ENCODE measurements around the gene SOX12. TPM values are rescaled to one million over a fixed set of nuclear protein-coding genes. Genes with fewer than 3 reads are reported as not detected.
A peak's percentile ranks its signal among the peaks of the same experiment; 100 is the strongest.

SOX12 gene
- total and polyA plus RNA-seq, 3 donors from 2014 or later = 13.4 to 23.8 (median 19.2) TPM

DNA sequence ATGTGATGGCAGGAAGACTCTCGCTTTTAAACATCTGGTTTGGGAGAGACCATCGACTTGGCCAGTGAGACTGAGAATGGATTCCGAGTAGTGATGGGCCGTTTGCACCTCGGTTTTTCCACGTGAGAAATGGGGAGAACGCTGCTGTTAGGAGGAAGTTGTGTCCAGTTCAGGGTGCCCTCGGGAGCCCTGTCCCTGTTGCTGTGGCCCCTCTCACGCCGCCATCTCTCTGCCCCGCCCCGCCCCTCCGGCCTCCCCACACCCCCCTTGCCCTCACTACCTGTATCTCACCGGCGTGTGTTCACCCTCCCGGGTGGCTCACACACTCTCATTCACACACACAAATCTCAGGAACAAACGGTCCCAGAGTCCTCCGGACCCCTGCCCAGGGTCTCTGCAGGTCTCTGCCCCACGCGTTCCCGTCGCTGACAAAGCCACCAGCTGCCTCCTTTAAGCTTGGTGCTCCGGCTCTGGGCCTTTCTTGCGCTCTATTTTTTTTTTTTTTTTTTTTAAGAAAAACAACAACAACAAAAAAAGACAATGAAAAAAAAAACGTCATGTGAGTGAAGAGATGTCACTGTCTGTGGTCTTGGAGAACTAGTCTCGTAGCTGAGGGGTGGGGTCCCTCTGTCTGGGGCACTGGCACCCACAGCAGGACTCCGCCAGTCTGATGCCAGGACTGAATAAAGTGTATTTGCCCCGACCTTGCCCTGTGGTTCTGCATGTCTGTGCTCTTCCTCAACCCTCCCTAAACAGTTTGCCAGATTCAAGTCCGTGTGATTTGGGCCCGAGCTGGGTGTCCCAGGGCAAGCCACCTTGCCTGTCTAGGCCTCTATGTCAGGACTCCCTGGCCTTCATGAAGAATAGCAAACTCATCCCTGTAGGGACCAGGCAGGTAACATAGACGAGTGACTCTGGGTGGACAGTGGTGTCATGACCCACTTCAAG lies 2.9 kb downstream of the SOX12 start:
- 14 to 15% methylated on average over 24 to 31 of the region's 31 CpGs for whole genome bisulfite sequencing, 2 donors
- no peaks in the 10 kb centered on the region for H3K36me3 ChIP-seq (ENCODE audit: low read depth, missing control alignments)
- no peaks in the 10 kb centered on the region for H3K9me3 ChIP-seq
- H3K4me3 ChIP-seq = peak overlapping the region; percentile 79 to 80
- TF ChIP-seq, protein P1, sequence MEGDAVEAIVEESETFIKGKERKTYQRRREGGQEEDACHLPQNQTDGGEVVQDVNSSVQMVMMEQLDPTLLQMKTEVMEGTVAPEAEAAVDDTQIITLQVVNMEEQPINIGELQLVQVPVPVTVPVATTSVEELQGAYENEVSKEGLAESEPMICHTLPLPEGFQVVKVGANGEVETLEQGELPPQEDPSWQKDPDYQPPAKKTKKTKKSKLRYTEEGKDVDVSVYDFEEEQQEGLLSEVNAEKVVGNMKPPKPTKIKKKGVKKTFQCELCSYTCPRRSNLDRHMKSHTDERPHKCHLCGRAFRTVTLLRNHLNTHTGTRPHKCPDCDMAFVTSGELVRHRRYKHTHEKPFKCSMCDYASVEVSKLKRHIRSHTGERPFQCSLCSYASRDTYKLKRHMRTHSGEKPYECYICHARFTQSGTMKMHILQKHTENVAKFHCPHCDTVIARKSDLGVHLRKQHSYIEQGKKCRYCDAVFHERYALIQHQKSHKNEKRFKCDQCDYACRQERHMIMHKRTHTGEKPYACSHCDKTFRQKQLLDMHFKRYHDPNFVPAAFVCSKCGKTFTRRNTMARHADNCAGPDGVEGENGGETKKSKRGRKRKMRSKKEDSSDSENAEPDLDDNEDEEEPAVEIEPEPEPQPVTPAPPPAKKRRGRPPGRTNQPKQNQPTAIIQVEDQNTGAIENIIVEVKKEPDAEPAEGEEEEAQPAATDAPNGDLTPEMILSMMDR (IDR thresholded peaks at IDR 0.05) = no peak
- no peak for TF ChIP-seq POLR2A (IDR thresholded peaks at IDR 0.05)
- H3K27me3 ChIP-seq = no peaks in the 10 kb centered on the region
- peaks cover 45% of the 10 kb centered on the region for H3K4me1 ChIP-seq
- DNase-seq = no peak
- intact Hi-C loops (cut with DNase I; ENCODE audit: low total_unique reads) = loop anchor here (10.0 kb wide), 1 partner anchor 54 kb away; no protein-coding TSS in a partner anchor
- peak overlapping the region; percentile 86 to 97 for H3K27ac ChIP-seq

DNA sequence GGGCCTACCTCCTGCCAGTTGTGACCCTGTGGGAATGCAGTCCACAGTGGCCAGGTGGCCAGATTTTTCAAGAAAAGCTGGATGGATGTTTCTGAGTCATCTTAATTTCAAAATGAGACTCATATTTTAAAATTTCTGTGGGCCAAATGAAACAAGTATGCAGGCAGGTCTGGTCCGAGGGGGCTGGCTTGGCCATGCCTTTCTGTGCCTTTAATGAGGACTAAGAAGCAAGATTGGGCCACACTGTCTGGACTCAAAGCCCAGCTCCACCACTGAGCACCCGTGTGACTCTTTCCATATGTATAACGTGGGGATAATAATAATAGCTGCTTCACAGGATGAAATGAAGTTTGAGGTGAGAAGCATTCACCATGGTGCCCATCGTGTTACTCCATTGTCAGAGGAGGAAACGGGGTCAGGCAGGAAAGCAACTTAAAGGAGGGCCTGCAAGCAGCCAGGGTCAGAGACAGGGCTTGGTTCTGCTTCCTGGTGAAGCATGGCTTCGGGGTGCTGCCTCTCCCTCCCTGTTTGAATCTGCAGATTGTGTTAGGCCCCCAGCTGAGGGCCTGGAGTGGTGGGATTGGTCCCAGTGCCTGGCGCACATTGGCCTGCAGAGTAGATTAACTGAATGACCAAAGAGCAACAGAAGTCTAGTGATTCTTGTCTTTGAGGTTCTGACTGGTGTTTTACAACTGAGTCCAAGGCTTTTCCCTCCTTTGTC lies 3.8 kb downstream of the SOX12 start:
- H3K4me3 ChIP-seq = no peak overlapping the region
- H3K27me3 ChIP-seq = no peaks in the 10 kb centered on the region
- H3K4me1 ChIP-seq = peaks cover 38% of the 10 kb centered on the region
- intact Hi-C loops (cut with DNase I; ENCODE audit: low total_unique reads) = loop anchor here (10.0 kb wide), 1 partner anchor 54 kb away; no protein-coding TSS in a partner anchor
- no peaks in the 10 kb centered on the region for H3K36me3 ChIP-seq (ENCODE audit: low read depth, missing control alignments)
- DNase-seq = no peak
- H3K9me3 ChIP-seq = no peaks in the 10 kb centered on the region
- WGBS, 2 donors = 47 to 52% methylated on average over 7 of the region's 7 CpGs
- no peak for TF ChIP-seq POLR2A (IDR thresholded peaks at IDR 0.05)
- TF ChIP-seq, protein P1 (IDR thresholded peaks at IDR 0.05) = no peak
- H3K27ac ChIP-seq = peak overlapping the region; percentile 18 to 97

DNA sequence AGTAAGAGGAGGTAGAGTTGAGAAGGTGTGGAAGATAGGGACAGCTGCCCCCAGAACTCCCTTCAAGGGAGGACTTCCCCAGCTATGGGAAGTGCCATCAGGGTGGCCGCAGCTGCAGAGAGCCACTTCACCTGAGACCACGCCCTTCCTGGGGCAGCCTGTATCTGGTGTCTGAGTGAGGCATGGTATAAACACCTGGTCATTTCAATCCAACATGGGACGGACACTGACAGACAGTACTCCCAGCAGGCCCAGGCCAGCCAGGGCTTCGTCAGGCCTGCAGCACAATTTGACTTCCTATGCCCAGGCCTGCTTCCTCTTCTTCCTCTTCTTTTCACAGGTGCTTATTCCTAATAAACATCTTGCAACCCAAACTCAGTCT lies 4.5 kb downstream of the SOX12 start:
- Histone ChIP-seq H3K4me1 (peaks cover 38% of the 10 kb centered on the region), H3K36me3 (ENCODE audit: low read depth, missing control alignments) (no peaks in the 10 kb centered on the region), H3K4me3 (no peak overlapping the region), H3K9me3 (no peaks in the 10 kb centered on the region), H3K27me3 (no peaks in the 10 kb centered on the region), H3K27ac (peak overlapping the region in 1 of 2 donors; percentile 97)
- no peak for DNase-seq
- WGBS, 2 donors = 72 to 76% methylated on average over 4 of the region's 4 CpGs
- intact Hi-C loops (cut with DNase I; ENCODE audit: low total_unique reads) = loop anchor here (10.0 kb wide), 1 partner anchor 55 kb away; no protein-coding TSS in a partner anchor
- TF ChIP-seq, protein P1 (IDR thresholded peaks at IDR 0.05) = no peak
- no peak for TF ChIP-seq POLR2A (IDR thresholded peaks at IDR 0.05)

DNA sequence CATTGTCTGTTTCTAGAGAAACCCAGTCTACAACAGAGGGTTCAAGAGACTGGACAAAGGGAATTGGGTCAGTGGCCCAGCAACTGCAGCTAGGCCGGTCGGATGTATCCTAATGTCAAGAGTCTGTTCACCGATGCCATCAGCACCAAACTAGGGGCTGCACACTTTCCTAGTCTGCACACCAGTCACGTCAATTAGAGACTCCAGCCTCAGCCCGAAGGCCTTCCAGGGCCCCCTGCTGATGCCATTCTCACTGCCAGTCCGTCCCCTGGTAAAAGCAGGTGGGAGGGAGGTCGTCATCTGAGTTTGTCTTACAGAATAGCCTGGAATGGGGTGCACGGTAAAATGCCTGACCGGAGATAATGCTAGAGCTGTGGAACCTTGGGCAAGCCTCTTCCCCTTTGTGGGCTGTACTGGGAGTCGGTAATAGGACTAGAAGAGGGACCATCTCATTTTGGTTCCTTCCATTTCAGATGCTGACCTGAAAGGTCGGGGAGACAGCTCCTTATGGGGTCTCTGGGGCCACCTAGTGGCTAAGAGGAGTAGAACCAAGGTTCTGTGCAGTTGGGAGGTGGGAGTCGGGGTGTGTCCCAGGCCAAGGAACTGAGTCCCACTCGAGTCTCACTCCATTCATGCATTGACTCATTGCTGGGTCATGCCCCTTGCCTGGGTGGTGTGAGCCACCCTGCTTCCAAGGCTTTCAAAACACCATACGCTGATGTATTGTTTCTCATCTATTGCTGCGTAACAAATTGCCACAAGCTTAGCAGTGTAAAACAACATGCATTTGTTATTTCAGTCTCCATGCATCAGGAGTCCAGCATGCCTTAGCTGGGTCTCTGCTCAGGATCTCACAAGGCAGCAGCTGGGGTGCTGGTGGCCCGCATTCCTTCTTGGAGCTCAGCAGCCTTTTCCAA lies 5.1 kb downstream of the SOX12 start:
- Histone ChIP-seq H3K4me3 (no peak overlapping the region), H3K9me3 (no peaks in the 10 kb centered on the region), H3K27ac (no peak overlapping the region), H3K36me3 (ENCODE audit: low read depth, missing control alignments) (no peaks in the 10 kb centered on the region), H3K4me1 (peaks cover 38% of the 10 kb centered on the region), H3K27me3 (no peaks in the 10 kb centered on the region)
- no peak for TF ChIP-seq POLR2A (IDR thresholded peaks at IDR 0.05)
- TF ChIP-seq, protein P1 (IDR thresholded peaks at IDR 0.05) = peak; percentile 55 to 77 (median 64)
- WGBS, 2 donors = 44 to 46% methylated on average over 16 of the region's 16 CpGs
- DNase-seq = peak; percentile 66
- intact Hi-C loops (cut with DNase I; ENCODE audit: low total_unique reads) = no loop called here

Measured in testis (tissue), 3 donors.